OCI-LY7 (cell line): ENCODE results near the gene NIPBL.

Experiments used
- CTCF ChIP-seq: fragments of 200-600 bp; sonication (generic); conservative IDR thresholded peaks from 2 replicates; pipeline ENCODE4 v1.5.1; 2014; ENCODE audit warnings: mild to moderate bottlenecking, antibody characterized with exemption, low read length, moderate library complexity, mixed read lengths
- EZH2phosphoT487 ChIP-seq: fragments of 200-600 bp; sonication (generic); IDR thresholded peaks from 2 replicates; pipeline ENCODE4 v1.6.1; 2018; ENCODE audit warnings: low read depth, borderline replicate concordance, mild to moderate bottlenecking, mixed run types, antibody characterized with exemption, low read length, moderate library complexity, mixed read lengths

GRCh38 chr5:36899860-36900259 is 23.3 kb downstream of the NIPBL start:
- TF ChIP-seq CTCF = no peak
- TF ChIP-seq EZH2phosphoT487 = no peak
